Lower leg skin (tissue), 3 donors: ENCODE results near the gene HOXB7.

ENCODE experiments used
- CTCF ChIP-seq, 3 donors: fragments of 450-650 bp; IDR thresholded peaks; one replicate each; pipeline ENCODE4 v1.5.1; 2016; ENCODE audit warnings: antibody characterized with exemption in 3 of 3, mild to moderate bottlenecking in 3 of 3, moderate library complexity in 2 of 3
- POLR2A ChIP-seq, 2 donors: fragments of 450-650 bp; IDR thresholded peaks; one replicate each; pipeline ENCODE4 v1.6.1; 2016 to 2017; ENCODE audit warnings: antibody characterized with exemption in 2 of 2, mild to moderate bottlenecking in 1 of 2, moderate library complexity in 1 of 2

- TF ChIP-seq CTCF (IDR thresholded peaks at IDR 0.05) (no peak), POLR2A (IDR thresholded peaks at IDR 0.05) (no peak)
Observed at GRCh38 chr17:48639136-48639535, 28.3 kb upstream of the HOXB7 start.
